ENCODE data around the gene DGKZ.

- TF ChIP-seq CTCF (IDR thresholded peaks at IDR 0.05) (no peak), POLR2AphosphoS5 (IDR thresholded peaks at IDR 0.05) (no peak), POLR2A (IDR thresholded peaks at IDR 0.05) (no peak)
These were observed 10.2 kb downstream of the DGKZ start for GRCh38 chr11:46357483-46357936.
